Neural cell (in vitro differentiated cells): ENCODE results near the gene RC3H2. TPM values are rescaled to one million over a fixed set of nuclear protein-coding genes. Genes with fewer than 3 reads are reported as not detected.
"Not testable (repeated sequence)": the region's sequence is repeated elsewhere in the genome, so short reads cannot be mapped to it uniquely, and the experiment has no call there.

ENCODE experiments used
- H2AFZ ChIP-seq: fragments of 200-600, 300-800 bp; sonication (generic), shearing (Covaris generic); 2 replicates; pipeline ENCODE4 v1.6.0; 2014; ENCODE audit warnings: low read depth, mild to moderate bottlenecking, antibody characterized with exemption, low read length, moderate library complexity
- H3F3A ChIP-seq: fragments of 200-600 bp; shearing (Covaris generic); 2 replicates; pipeline ENCODE4 v1.6.1; 2016; ENCODE audit warnings: mild to moderate bottlenecking, moderate library complexity, mixed read lengths, antibody characterized with exemption, low read length; ENCODE audit not compliant: insufficient read depth, poor library complexity, severe bottlenecking
- H3K27ac ChIP-seq: fragments of 200-600, 300-800 bp; sonication (generic), shearing (Covaris generic); 2 replicates; pipeline ENCODE4 v1.5.1; 2014; ENCODE audit warnings: mild to moderate bottlenecking, low read length, moderate library complexity
- H3K27me3 ChIP-seq: fragments of 300-800, 200-600 bp; sonication (generic), shearing (Covaris generic); 2 replicates; pipeline ENCODE4 v1.6.0; 2014; ENCODE audit warnings: mild to moderate bottlenecking, low read depth, low read length, moderate library complexity; ENCODE audit not compliant: insufficient read depth
- H3K36me3 ChIP-seq: fragments of 300-800, 200-600 bp; sonication (generic), shearing (Covaris generic); 2 replicates; pipeline ENCODE4 v1.5.1; 2014; ENCODE audit warnings: mild to moderate bottlenecking, antibody characterized with exemption, low read length, moderate library complexity; ENCODE audit not compliant: insufficient read depth
- H3K4me2 ChIP-seq: fragments of 300-800, 200-600 bp; sonication (generic), shearing (Covaris generic); 2 replicates; pipeline ENCODE4 v1.6.0; 2014; ENCODE audit warnings: mild to moderate bottlenecking, low read length
- H3K4me3 ChIP-seq: fragments of 300-800, 200-600 bp; sonication (generic), shearing (Covaris generic); 2 replicates; pipeline ENCODE4 v1.5.1; 2014; ENCODE audit warnings: mild to moderate bottlenecking, low read length, moderate library complexity
- H3K79me2 ChIP-seq: fragments of 200-600 bp; shearing (Covaris generic); replicated peaks from 2 replicates; pipeline ENCODE4 v1.6.0; 2014; ENCODE audit warnings: mild to moderate bottlenecking, low read length, moderate library complexity; ENCODE audit not compliant: insufficient read depth
- H3K9ac ChIP-seq: fragments of 300-800, 200-600 bp; sonication (generic), shearing (Covaris generic); 2 replicates; pipeline ENCODE4 v1.6.1; 2016; ENCODE audit warnings: mild to moderate bottlenecking, low read length, mixed read lengths
- H3K9me2 ChIP-seq: fragments of 200-600 bp; shearing (Covaris generic); 2 replicates; pipeline ENCODE4 v1.6.1; 2016; ENCODE audit warnings: mild to moderate bottlenecking, low read length, mixed read lengths; ENCODE audit not compliant: insufficient read depth
- H3K9me3 ChIP-seq: fragments of 200-600, 300-800 bp; sonication (generic), shearing (Covaris generic); 2 replicates; pipeline ENCODE4 v1.6.1; 2016; ENCODE audit warnings: mild to moderate bottlenecking, mixed run types, low read length, moderate library complexity, mixed read lengths
- H4K20me1 ChIP-seq: fragments of 200-600 bp; shearing (Covaris generic); 2 replicates; pipeline ENCODE4 v1.6.1; 2016; ENCODE audit warnings: mild to moderate bottlenecking, mixed run types; ENCODE audit not compliant: insufficient read depth
- EP300 ChIP-seq: fragments of 450-650 bp; conservative IDR thresholded peaks from 2 replicates; pipeline ENCODE4 v1.6.1; 2014; ENCODE audit warnings: antibody characterized with exemption, mild to moderate bottlenecking, moderate library complexity; ENCODE audit not compliant: poor library complexity, severe bottlenecking
- EZH2 ChIP-seq: fragments of 200-600, 300-800 bp; shearing (Covaris generic), sonication (generic); IDR thresholded peaks from 2 replicates; pipeline ENCODE4 v1.6.1; 2014; ENCODE audit warnings: antibody characterized with exemption, low read length, borderline replicate concordance, mild to moderate bottlenecking; ENCODE audit not compliant: insufficient read depth, poor library complexity, severe bottlenecking
- MXI1 ChIP-seq: fragments of 450-650 bp; conservative IDR thresholded peaks from 2 replicates; pipeline ENCODE4 v1.6.1; 2014; ENCODE audit warnings: antibody characterized with exemption, mild to moderate bottlenecking; ENCODE audit not compliant: poor library complexity, severe bottlenecking
- POLR2AphosphoS5 ChIP-seq: IDR thresholded peaks from 2 replicates; pipeline ENCODE4 v1.6.1; 2012
- RAD21 ChIP-seq: fragments of 450-650 bp; conservative IDR thresholded peaks from 2 replicates; pipeline ENCODE4 v1.6.1; 2014; ENCODE audit warnings: antibody characterized with exemption, mild to moderate bottlenecking, moderate library complexity
- SMC3 ChIP-seq: fragments of 450-650 bp; conservative IDR thresholded peaks from 2 replicates; pipeline ENCODE4 v1.6.1; 2014; ENCODE audit warnings: antibody characterized with exemption, mild to moderate bottlenecking, moderate library complexity; ENCODE audit not compliant: poor library complexity
- TAF1 ChIP-seq: IDR thresholded peaks from 2 replicates; pipeline ENCODE4 v1.6.1; 2012; ENCODE audit warnings: low read depth
- polyA plus RNA-seq: library from polyadenylated mRNA; depleted of rRNA; stranded (reverse); fragments of >200 nt; gene quantifications from 2 replicates; pipeline ENCODE4 v1.2.3, GENCODE V29; 2014
- TF ChIP-seq, protein P1 (sequence below): IDR thresholded peaks from 2 replicates; pipeline ENCODE4 v1.6.1; 2012; ENCODE audit warnings: borderline replicate concordance
- TF ChIP-seq, protein P2 (sequence below): fragments of 450-650 bp; IDR thresholded peaks from 2 replicates; pipeline ENCODE4 v1.5.1; 2014; ENCODE audit warnings: antibody characterized with exemption, mild to moderate bottlenecking, moderate library complexity; ENCODE audit not compliant: poor library complexity, severe bottlenecking

RC3H2 gene
- polyA plus RNA-seq, 1 donor from 2014 or later: 34.8 TPM

DNA sequence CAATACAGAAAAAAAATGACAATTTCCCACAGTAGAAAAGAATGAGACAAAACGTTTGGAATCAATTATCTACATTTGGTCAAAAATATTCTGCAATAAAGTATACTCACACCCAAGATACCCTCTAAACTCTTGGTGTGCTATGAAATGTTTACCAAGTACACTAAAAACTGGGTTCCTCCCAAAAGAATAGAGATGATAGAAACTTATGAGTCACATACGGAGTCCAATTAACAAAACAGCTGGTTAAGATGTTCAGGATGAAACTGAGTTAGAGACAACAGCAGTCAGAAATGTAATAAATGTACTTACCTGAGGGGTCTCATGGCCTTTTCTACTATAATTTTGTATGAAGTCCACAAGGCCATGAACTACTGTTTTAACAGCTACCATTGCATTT lies 25.7 kb downstream of the RC3H2 start:
- H3K27me3 ChIP-seq: no peaks in the 10 kb centered on the region
- H3K4me2 ChIP-seq: no peak overlapping the region
- no peaks in the 10 kb centered on the region for H3K79me2 ChIP-seq
- H3K36me3 ChIP-seq: peaks cover 9% of the 10 kb centered on the region
- no peaks in the 10 kb centered on the region for H3F3A ChIP-seq
- TF ChIP-seq POLR2AphosphoS5: no peak
- TF ChIP-seq EP300: no peak
- TF ChIP-seq MXI1: no peak
- TF ChIP-seq SMC3: no peak
- no peak for TF ChIP-seq RAD21
- TF ChIP-seq TAF1: no peak
- no peak for TF ChIP-seq EZH2
- TF ChIP-seq, protein P1, sequence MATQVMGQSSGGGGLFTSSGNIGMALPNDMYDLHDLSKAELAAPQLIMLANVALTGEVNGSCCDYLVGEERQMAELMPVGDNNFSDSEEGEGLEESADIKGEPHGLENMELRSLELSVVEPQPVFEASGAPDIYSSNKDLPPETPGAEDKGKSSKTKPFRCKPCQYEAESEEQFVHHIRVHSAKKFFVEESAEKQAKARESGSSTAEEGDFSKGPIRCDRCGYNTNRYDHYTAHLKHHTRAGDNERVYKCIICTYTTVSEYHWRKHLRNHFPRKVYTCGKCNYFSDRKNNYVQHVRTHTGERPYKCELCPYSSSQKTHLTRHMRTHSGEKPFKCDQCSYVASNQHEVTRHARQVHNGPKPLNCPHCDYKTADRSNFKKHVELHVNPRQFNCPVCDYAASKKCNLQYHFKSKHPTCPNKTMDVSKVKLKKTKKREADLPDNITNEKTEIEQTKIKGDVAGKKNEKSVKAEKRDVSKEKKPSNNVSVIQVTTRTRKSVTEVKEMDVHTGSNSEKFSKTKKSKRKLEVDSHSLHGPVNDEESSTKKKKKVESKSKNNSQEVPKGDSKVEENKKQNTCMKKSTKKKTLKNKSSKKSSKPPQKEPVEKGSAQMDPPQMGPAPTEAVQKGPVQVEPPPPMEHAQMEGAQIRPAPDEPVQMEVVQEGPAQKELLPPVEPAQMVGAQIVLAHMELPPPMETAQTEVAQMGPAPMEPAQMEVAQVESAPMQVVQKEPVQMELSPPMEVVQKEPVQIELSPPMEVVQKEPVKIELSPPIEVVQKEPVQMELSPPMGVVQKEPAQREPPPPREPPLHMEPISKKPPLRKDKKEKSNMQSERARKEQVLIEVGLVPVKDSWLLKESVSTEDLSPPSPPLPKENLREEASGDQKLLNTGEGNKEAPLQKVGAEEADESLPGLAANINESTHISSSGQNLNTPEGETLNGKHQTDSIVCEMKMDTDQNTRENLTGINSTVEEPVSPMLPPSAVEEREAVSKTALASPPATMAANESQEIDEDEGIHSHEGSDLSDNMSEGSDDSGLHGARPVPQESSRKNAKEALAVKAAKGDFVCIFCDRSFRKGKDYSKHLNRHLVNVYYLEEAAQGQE: no peak
- TF ChIP-seq, protein P2, sequence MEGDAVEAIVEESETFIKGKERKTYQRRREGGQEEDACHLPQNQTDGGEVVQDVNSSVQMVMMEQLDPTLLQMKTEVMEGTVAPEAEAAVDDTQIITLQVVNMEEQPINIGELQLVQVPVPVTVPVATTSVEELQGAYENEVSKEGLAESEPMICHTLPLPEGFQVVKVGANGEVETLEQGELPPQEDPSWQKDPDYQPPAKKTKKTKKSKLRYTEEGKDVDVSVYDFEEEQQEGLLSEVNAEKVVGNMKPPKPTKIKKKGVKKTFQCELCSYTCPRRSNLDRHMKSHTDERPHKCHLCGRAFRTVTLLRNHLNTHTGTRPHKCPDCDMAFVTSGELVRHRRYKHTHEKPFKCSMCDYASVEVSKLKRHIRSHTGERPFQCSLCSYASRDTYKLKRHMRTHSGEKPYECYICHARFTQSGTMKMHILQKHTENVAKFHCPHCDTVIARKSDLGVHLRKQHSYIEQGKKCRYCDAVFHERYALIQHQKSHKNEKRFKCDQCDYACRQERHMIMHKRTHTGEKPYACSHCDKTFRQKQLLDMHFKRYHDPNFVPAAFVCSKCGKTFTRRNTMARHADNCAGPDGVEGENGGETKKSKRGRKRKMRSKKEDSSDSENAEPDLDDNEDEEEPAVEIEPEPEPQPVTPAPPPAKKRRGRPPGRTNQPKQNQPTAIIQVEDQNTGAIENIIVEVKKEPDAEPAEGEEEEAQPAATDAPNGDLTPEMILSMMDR: no peak
- no peak overlapping the region for H2AFZ ChIP-seq
- H4K20me1 ChIP-seq: no peaks in the 10 kb centered on the region
- H3K9me2 ChIP-seq: no peaks in the 10 kb centered on the region
- H3K27ac ChIP-seq: no peak overlapping the region
- H3K4me3 ChIP-seq: no peak overlapping the region
- H3K9me3 ChIP-seq: no peaks in the 10 kb centered on the region
- H3K9ac ChIP-seq: no peak overlapping the region

DNA sequence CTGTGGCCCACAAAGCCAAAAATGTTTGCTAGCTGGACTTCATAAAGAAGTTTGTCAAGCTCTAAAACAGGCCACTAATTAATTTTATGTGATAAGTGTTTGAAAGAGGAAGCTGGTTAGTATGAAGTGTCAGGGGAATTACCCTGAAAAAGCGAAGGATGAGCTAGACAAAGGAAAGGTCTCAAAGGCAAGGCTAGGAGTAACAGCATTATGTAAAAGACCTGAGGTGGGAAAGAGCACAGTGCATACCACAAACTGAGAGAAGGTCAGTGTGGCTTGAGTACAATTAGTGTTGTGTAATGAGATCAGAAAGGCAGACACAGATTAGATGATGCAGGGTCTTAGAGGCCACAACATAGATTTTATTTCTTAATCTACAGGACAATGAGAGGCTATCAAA lies 29.6 kb downstream of the RC3H2 start:
- Histone ChIP-seq H3K4me3 (no peak overlapping the region), H3K36me3 (peaks cover 2% of the 10 kb centered on the region), H3K9ac (no peak overlapping the region), H3K27me3 (no peaks in the 10 kb centered on the region), H2AFZ (no peak overlapping the region), H3K79me2 (no peaks in the 10 kb centered on the region), H3F3A (no peaks in the 10 kb centered on the region), H4K20me1 (no peaks in the 10 kb centered on the region), H3K4me2 (no peak overlapping the region), H3K27ac (no peak overlapping the region), H3K9me2 (no peaks in the 10 kb centered on the region), H3K9me3 (no peaks in the 10 kb centered on the region)
- TF ChIP-seq RAD21: no peak
- no peak for TF ChIP-seq EZH2
- TF ChIP-seq, protein P2: no peak
- no peak for TF ChIP-seq TAF1
- TF ChIP-seq POLR2AphosphoS5: no peak
- no peak for TF ChIP-seq EP300
- TF ChIP-seq SMC3: no peak
- TF ChIP-seq, protein P1: no peak
- no peak for TF ChIP-seq MXI1

DNA sequence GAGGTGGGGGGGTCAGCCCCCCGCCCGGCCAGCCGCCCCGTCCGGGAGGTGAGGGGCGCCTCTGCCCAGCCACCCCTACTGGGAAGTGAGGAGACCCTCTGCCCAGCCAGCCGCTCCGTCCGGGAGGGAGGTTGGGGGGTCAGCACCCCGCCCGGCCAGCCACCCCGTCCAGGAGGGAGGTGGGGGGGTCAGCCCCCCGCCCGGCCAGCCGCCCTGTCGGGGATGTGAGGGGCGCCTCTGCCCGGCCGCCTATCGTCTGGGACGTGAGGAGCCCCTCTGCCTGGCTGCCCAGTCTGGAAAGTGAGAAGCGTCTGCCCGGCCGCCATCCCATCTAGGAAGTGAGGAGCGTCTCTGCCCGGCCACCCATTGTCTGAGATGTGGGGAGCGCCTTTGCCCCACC lies 37.9 kb downstream of the RC3H2 start:
- H2AFZ ChIP-seq, H3K27me3 ChIP-seq, H3K4me3 ChIP-seq, H3K9me3 ChIP-seq, H3K27ac ChIP-seq, H3F3A ChIP-seq, H3K79me2 ChIP-seq, H3K9me2 ChIP-seq, H3K36me3 ChIP-seq, H3K4me2 ChIP-seq, H3K9ac ChIP-seq, H4K20me1 ChIP-seq: not testable (repeated sequence)
